GM18868 (cell line): Measurements from ENCODE around the gene AGAP3.

Experiments
- ATAC-seq: cut with Tn5 transposase; IDR thresholded peaks from one replicate; pipeline ENCODE4 v1.9.1; 2021; ENCODE audit warnings: mild to moderate bottlenecking, moderate library complexity; ENCODE audit not compliant: unreplicated experiment

AGAP3 gene

DNA sequence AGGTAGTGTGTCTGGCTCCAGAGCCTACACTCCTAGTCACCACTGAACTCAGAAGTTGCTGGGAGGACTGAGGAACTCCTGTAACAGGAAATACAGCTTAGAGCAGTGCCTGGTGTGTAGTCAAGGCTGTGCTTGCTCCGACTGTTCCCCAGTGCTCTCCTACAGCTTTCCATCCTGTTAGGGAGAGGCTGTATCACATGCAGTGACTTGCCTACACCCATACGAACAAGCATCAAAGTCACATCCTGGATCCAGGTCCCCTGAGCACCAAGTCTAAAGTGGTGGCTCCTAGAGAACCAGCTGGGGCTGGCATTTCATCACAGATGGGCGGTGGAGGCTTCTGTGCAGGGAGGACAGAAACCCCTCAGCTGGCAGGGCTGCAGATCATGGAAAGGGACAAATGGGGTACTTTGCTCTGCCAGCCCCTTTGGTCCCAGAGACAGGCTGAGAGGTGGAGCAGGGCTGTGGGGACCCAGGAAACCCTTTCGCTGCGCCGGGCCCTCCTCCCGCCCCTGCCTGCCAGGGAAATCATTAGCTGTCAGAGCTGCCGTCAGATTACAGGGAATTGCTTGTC is 93.1 kb downstream of the AGAP3 start:
- no peak for ATAC-seq

- ATAC-seq = no peak
These were observed 93.7 kb downstream of the AGAP3 start for GRCh38 chr7:151179946-151180345.

DNA sequence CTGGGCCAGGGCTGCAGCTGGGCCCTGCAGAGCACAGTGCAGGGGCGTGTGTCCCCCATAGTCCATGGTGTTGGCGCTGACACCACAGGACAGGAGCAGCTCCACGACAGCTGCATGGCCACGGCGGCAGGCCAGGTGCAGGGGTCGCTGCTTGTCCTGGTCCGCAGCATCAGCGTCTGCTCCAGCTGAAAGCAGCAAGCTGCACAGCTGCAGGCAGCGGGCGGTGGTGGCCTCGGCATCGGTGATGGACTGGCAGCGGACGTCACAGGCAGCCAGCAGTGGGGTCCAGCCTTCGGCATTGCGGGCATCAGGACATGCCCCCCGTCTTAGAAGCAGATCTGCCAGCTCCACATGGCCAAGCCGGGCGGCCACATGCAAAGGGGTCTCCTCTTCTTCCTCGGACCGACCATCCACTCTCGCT is 94.7 kb downstream of the AGAP3 start:
- no peak for ATAC-seq

GRCh38 chr7:151185762-151186639 is 99.7 kb downstream of the AGAP3 start:
- no peak for ATAC-seq

DNA sequence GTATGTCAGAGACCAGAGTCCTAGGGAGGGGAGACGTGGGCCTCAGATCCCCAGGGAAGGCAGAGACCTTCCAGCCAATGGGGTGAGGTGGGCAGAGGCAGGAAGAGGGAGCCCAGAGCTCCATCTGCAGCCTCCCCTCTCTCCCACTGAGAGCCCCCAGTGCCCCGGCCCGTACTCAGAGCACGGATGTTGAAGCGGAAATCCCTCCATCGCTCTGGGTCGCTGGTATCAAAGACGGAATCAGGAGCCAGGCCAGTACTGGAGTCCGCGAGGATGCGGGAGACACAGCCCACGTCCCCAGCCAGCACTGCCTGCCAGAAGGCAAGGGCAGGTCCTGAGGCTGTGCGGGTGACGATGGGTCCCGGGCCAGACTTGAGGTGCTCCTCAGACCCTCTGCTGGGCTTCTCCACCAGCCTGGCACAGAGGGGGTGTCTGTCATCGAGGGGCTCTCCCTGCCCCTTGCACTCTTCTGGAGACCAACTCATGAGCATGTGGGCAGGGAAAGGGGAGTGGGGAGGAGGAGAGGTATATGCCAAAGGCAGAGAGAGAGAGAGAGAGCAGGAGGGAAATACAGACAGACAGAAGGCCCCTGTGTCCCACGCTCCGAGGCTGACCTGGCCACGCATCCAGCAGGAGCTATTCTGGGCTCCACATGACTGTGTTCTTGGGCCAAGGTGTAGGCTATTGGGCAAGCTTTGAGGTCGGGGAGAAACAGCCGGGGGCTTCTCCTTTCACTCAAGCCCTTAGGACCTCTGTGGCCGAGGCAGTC is 100.5 kb downstream of the AGAP3 start, which contains the start of gene ASB10:
ASB10 (minus strand) TSS at position 611 of the 769 bp plus-strand sequence; CDS start at position 491, 120 bp downstream.
- ATAC-seq = no peak

DNA sequence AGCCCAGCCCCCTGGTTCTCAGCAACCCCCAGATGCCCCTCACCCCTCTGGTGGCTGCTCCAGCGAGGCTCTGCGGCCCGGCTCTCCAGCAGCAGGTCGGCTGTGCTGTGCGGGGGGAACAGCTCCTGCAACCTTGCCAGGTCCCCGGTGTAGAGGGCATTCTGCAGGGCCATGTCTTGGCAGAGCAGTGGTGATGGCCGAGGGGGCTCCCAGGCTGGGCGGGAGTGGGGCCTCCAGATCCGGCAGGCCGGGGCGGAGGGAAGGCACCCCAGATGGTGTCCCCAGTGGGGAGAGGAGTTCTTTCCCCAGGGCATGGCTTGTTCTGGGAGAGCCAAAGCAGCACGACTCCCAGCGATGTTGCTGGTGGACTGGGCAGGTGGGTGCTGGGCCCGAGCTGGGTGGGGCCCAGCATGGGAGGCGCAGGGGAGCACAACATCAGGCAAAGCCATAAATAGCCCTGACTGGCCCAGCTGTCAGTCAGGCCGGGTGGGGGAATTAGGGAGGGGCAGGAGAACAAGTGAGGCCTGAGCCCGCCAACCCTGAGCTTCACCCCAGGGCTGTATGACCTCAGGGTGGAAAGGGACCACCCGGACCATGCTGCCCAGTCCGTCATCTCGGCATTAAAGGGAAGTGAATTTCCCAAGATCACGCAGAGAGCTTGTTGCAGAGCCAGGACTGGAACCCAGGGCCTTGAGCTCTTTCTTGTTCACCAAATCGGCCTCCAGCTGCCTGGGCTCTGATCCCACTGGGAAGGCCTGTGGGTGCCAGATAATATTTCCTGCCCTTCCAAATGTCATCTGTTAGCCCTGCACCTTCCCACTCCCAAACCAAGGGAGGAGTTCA is 101.4 kb downstream of the AGAP3 start:
- no peak for ATAC-seq

DNA sequence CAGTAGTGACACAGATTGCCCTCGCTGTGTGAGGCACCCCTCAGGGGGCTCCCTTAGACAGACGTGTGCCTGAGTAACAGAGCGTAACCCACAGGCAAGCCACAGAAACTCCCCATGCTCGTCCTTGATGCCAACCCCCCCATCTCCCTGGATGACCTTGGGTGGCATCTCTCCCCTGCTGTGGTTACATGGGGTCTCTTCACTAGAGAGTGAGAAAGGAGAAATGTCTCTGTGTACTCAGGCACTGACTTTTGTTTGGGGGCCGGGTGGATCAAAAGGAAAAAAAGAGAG is 101.9 kb downstream of the AGAP3 start:
- no peak for ATAC-seq

GRCh38 chr7:151189038-151189437 is 102.8 kb downstream of the AGAP3 start:
- ATAC-seq = no peak

DNA sequence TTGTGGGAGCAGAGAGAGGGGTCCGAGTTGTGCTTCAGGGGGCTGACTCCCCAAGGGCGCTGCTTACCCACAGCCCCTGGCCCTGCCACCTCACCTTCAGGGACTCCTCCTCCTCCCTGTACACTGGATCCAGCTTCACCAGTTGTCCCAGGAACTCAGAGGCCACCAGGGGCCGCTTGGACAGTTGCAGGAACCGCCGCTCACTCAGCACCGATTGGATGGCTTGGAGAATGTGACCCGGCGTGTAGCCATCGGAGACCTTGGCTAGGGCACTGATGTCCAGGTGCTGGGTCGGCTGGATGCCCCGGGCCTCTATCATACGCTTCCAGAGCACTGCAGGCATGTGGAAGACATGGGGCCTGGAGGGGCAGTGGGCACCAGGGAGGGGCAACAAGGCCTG is 105.3 kb downstream of the AGAP3 start:
- ATAC-seq = no peak

DNA sequence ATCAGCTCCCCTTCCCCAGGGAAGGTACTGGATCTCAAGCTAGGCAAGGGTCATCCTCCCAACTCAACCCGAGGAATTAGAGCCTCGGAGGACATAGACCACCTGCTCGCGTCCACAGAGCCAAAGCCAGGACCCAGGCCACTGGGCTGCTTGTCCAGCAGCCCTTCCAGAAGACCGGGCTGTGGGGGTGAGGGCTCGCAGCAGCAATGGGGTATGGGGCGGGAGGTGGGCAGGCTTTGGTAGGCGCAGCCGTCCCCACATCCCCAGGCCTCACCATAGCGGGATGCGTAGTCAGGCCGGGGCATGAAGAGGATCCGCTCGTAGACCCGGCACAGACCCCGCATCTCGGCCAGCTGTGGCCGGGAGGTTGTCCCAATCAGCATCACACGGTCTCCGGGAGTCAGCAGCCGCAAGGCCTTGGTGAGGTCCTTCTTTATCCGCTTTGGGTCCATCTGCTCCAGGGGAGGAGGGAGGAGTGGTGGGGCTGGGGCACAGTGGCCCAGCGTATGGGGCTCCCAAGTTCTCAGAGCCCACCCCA is 105.8 kb downstream of the AGAP3 start:
- no peak for ATAC-seq

DNA sequence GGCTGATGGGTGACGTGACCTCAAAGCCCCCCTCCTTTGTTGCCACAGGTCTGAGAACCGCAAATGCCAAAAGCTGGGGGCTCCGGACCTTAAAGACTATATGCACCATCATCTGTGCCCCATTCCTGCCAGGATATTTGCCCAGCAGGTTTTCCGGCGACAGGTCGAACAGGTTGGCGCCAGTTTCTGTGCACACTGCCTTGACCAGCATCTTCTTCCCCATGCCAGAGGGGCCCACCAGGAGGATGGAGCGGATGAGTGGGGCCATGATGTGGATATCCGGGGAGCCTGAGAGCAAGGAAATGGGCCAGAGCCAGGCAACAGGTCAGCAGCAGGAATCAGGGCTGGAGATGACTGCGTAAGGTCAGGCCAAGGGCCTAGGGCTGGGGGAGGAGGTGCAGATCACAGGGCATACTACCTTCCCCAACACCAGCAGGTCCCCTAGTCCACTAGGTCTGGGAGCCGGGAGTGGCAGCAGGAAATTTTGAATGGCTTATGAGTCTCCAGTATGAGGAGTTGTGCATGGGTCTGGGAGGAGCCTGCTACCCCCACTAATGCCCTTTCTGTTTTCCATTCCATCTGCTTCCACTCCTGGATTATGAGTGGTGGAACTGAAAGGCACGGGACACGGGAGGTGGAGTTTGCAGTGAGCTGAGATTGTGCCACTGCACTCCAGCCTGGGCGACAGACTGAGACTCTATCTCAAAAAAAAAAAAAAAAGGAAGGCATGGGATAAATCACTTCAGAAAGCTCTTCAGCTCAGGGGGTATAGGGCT is 107.1 kb downstream of the AGAP3 start:
- ATAC-seq = no peak
